Gastroesophageal sphincter (tissue), 3 donors: ENCODE data around the gene ATXN2L.

Experiments
- EP300 ChIP-seq: sonication (generic); formaldehyde crosslinking; IDR thresholded peaks from one replicate; pipeline ENCODE4 v1.6.1; 2017; ENCODE audit warnings: antibody characterized with exemption, mild to moderate bottlenecking
- POLR2AphosphoS5 ChIP-seq: sonication (generic); formaldehyde crosslinking; IDR thresholded peaks from one replicate; pipeline ENCODE4 v1.6.1; 2017; ENCODE audit warnings: antibody characterized with exemption
- TF ChIP-seq, protein P1 (sequence below), 4 experiments: fragments of 200-600 bp in 2 of 4; fragments of 450-650 bp in 2 of 4; sonication (generic) in 1 of 4; IDR thresholded peaks; one replicate each; pipeline ENCODE4 v1.5.1; 2017 to 2019; ENCODE audit warnings: antibody characterized with exemption in 4 of 4, mild to moderate bottlenecking in 2 of 4, moderate library complexity in 2 of 4

DNA sequence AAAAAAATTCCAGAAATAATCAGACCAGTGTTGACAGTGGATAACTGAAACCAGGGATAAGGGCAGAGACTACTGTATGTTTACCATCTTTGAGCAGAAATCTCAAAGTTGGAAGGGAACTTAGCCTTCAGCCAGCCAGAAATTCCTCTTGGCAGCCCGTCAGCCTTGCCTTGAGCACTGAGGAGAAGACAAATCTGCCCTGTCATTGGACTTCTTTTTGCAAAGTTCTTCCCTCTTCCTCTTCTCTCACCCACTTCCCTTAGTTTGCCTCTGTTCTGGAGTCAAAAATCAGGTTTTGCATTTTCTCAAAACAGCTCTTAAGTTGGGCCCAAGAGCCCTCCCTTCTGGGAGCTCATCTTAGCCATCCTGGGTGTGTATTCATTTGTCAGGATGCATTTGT is 17.1 kb downstream of the ATXN2L start:
- TF ChIP-seq POLR2AphosphoS5 (no peak), EP300 (no peak)
- TF ChIP-seq, protein P1, sequence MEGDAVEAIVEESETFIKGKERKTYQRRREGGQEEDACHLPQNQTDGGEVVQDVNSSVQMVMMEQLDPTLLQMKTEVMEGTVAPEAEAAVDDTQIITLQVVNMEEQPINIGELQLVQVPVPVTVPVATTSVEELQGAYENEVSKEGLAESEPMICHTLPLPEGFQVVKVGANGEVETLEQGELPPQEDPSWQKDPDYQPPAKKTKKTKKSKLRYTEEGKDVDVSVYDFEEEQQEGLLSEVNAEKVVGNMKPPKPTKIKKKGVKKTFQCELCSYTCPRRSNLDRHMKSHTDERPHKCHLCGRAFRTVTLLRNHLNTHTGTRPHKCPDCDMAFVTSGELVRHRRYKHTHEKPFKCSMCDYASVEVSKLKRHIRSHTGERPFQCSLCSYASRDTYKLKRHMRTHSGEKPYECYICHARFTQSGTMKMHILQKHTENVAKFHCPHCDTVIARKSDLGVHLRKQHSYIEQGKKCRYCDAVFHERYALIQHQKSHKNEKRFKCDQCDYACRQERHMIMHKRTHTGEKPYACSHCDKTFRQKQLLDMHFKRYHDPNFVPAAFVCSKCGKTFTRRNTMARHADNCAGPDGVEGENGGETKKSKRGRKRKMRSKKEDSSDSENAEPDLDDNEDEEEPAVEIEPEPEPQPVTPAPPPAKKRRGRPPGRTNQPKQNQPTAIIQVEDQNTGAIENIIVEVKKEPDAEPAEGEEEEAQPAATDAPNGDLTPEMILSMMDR (IDR thresholded peaks at IDR 0.05), result no peak
